HK-2 (cell line): ENCODE measurements around the gene CACNA1G.

Source experiments
- DNase-seq: peaks from one replicate; pipeline ENCODE4 v3.0.0-alpha.2; 2018; ENCODE audit not compliant: unreplicated experiment

Gene CACNA1G

GRCh38 chr17:50560185-50560824 is at the start of gene CACNA1G:
Gene CACNA1G, plus strand, starts transcription at chr17:50560715. Its CDS starts 745 bp downstream, at chr17:50561460.
- DNase-seq = peak; percentile 79

- DNase-seq = no peak
Observed at GRCh38 chr17:50511058-50511457, 49.5 kb upstream of the CACNA1G start.

- DNase-seq = no peak
Observed at GRCh38 chr17:50513495-50513894, 47.0 kb upstream of the CACNA1G start.

GRCh38 chr17:50514388-50514787 is 46.1 kb upstream of the CACNA1G start:
- no peak for DNase-seq

- no peak for DNase-seq
Observed at GRCh38 chr17:50514936-50515702, 45.4 kb upstream of the CACNA1G start.

- DNase-seq = no peak
Observed at GRCh38 chr17:50517011-50517410, 43.5 kb upstream of the CACNA1G start.

- no peak for DNase-seq
Observed at GRCh38 chr17:50517504-50518383, 42.8 kb upstream of the CACNA1G start.

- no peak for DNase-seq
Observed at GRCh38 chr17:50518384-50519023, 42.0 kb upstream of the CACNA1G start.

GRCh38 chr17:50519141-50519834 is 41.2 kb upstream of the CACNA1G start:
- DNase-seq = no peak

- DNase-seq = no peak
Observed at GRCh38 chr17:50520483-50520882, 40.0 kb upstream of the CACNA1G start.

- DNase-seq = no peak
Observed at GRCh38 chr17:50521514-50521913, 39.0 kb upstream of the CACNA1G start.

- no peak for DNase-seq
Observed at GRCh38 chr17:50522766-50523165, 37.7 kb upstream of the CACNA1G start.

- no peak for DNase-seq
Observed at GRCh38 chr17:50523208-50523607, 37.3 kb upstream of the CACNA1G start.

- DNase-seq = no peak
Observed at GRCh38 chr17:50524838-50525237, 35.7 kb upstream of the CACNA1G start.

GRCh38 chr17:50527155-50527762 is 33.3 kb upstream of the CACNA1G start:
- DNase-seq = no peak

GRCh38 chr17:50527949-50528474 is 32.5 kb upstream of the CACNA1G start:
- no peak for DNase-seq

GRCh38 chr17:50529849-50530248 is 30.7 kb upstream of the CACNA1G start:
- no peak for DNase-seq

GRCh38 chr17:50531428-50532025 is 29.0 kb upstream of the CACNA1G start:
- DNase-seq = no peak

GRCh38 chr17:50532452-50533024 is 28.0 kb upstream of the CACNA1G start, which contains the start of gene EPN3:
Gene EPN3, plus strand, starts transcription at chr17:50532735. Its CDS starts 3,822 bp downstream, at chr17:50536557.
- no peak for DNase-seq

GRCh38 chr17:50533185-50533584 is 27.3 kb upstream of the CACNA1G start:
- no peak for DNase-seq
